GM21717 (cell line): ENCODE measurements around the gene NR0B2.
"Not testable (repeated sequence)": the region's sequence is repeated elsewhere in the genome, so short reads cannot be mapped to it uniquely, and the experiment has no call there.

ENCODE experiments used
- ATAC-seq: cut with Tn5 transposase; IDR thresholded peaks from one replicate; pipeline ENCODE4 v1.9.1; 2021; ENCODE audit warnings: mild to moderate bottlenecking, moderate library complexity; ENCODE audit not compliant: unreplicated experiment

Gene NR0B2

GRCh38 chr1:26913754-26914619 is at the start of gene NR0B2:
Gene NR0B2 (minus strand): TSS chr1:26913975. CDS start chr1:26913940, 35 bp downstream.
- ATAC-seq = no peak

GRCh38 chr1:26961826-26962225 is 48.1 kb upstream of the NR0B2 start:
- no peak for ATAC-seq

GRCh38 chr1:26960625-26960966 is 46.8 kb upstream of the NR0B2 start:
- ATAC-seq = no peak

GRCh38 chr1:26959722-26960624 is 46.2 kb upstream of the NR0B2 start, which contains the start of gene KDF1:
Gene KDF1 (minus strand): TSS chr1:26960468. CDS start chr1:26952380, 8,088 bp downstream.
- no peak for ATAC-seq

GRCh38 chr1:26959270-26959669 is 45.5 kb upstream of the NR0B2 start:
- ATAC-seq = no peak

GRCh38 chr1:26957306-26957705 is 43.5 kb upstream of the NR0B2 start:
- no peak for ATAC-seq

- no peak for ATAC-seq
These were observed 42.5 kb upstream of the NR0B2 start for GRCh38 chr1:26956321-26956720.

GRCh38 chr1:26953374-26953773 is 39.6 kb upstream of the NR0B2 start:
- no peak for ATAC-seq

GRCh38 chr1:26951821-26952497 is 38.2 kb upstream of the NR0B2 start:
- ATAC-seq = no peak

- ATAC-seq = no peak
These were observed 37.4 kb upstream of the NR0B2 start for GRCh38 chr1:26951216-26951615.

GRCh38 chr1:26950602-26951001 is 36.8 kb upstream of the NR0B2 start:
- no peak for ATAC-seq

GRCh38 chr1:26949926-26950319 is 36.1 kb upstream of the NR0B2 start:
- no peak for ATAC-seq

- ATAC-seq = no peak
These were observed 35.6 kb upstream of the NR0B2 start for GRCh38 chr1:26949266-26949925.

GRCh38 chr1:26948725-26949057 is 34.9 kb upstream of the NR0B2 start:
- not testable (repeated sequence) for ATAC-seq

GRCh38 chr1:26946270-26946669 is 32.5 kb upstream of the NR0B2 start:
- no peak for ATAC-seq

- ATAC-seq = no peak
These were observed 32.0 kb upstream of the NR0B2 start for GRCh38 chr1:26945728-26946127.

- ATAC-seq = no peak
These were observed 31.4 kb upstream of the NR0B2 start for GRCh38 chr1:26945138-26945537.

- no peak for ATAC-seq
These were observed 28.9 kb upstream of the NR0B2 start for GRCh38 chr1:26942656-26943055.

GRCh38 chr1:26941311-26941710 is 27.5 kb upstream of the NR0B2 start:
- no peak for ATAC-seq

- ATAC-seq = no peak
These were observed 24.9 kb upstream of the NR0B2 start for GRCh38 chr1:26938659-26939025.
